Sigmoid colon (tissue), 7 donors: ENCODE measurements around the gene SDR42E2. TPM values are rescaled to one million over a fixed set of nuclear protein-coding genes. Genes with fewer than 3 reads are reported as not detected.

Source experiments
- DNase-seq: peaks from one replicate; pipeline ENCODE4 v3.0.0-alpha.2; 2019
- H3K27ac ChIP-seq, 4 donors: fragments of 200-600 bp; sonication (generic); one replicate each; pipeline ENCODE4 v1.5.1; 2016 to 2019; ENCODE audit warnings: mild to moderate bottlenecking in 1 of 4
- H3K27me3 ChIP-seq, 3 donors: fragments of 200-600 bp; sonication (generic); one replicate each; pipeline ENCODE4 v1.5.1; 2019; ENCODE audit warnings: mild to moderate bottlenecking in 1 of 3
- H3K36me3 ChIP-seq, 4 donors: fragments of 200-600 bp; sonication (generic); one replicate each; pipeline ENCODE4 v1.5.1; 2016 to 2019
- H3K4me1 ChIP-seq, 4 donors: fragments of 200-600 bp; sonication (generic); one replicate each; pipeline ENCODE4 v1.5.1; 2017 to 2019
- H3K4me3 ChIP-seq, 4 donors: fragments of 200-600 bp; sonication (generic); one replicate each; pipeline ENCODE4 v1.5.1; 2017 to 2019; ENCODE audit warnings: mild to moderate bottlenecking in 2 of 4, moderate library complexity in 1 of 4
- H3K9me3 ChIP-seq, 4 donors: fragments of 200-600 bp in 3 of 4; sonication (generic) in 3 of 4; one replicate each; pipeline versions ENCODE4 v1.5.1 to v1.6.1; 2013 to 2019
- CTCF ChIP-seq, 4 experiments: fragments of 450-650 bp in 3 of 4; fragments of 200-600 bp in 1 of 4; IDR thresholded peaks; one replicate each; pipeline ENCODE4 v1.5.1; 2016 to 2019; ENCODE audit warnings: antibody characterized with exemption in 4 of 4, mild to moderate bottlenecking in 3 of 4, moderate library complexity in 2 of 4
- EP300 ChIP-seq, 4 donors: sonication (generic); formaldehyde crosslinking; IDR thresholded peaks; one replicate each; pipeline ENCODE4 v1.6.1; 2017; ENCODE audit warnings: antibody characterized with exemption in 4 of 4
- POLR2A ChIP-seq, 2 donors: fragments of 450-650 bp; IDR thresholded peaks; one replicate each; pipeline ENCODE4 v1.6.1; 2016; ENCODE audit warnings: antibody characterized with exemption in 2 of 2, mild to moderate bottlenecking in 2 of 2, moderate library complexity in 2 of 2
- POLR2AphosphoS5 ChIP-seq, 4 donors: sonication (generic); formaldehyde crosslinking; IDR thresholded peaks; one replicate each; pipeline ENCODE4 v1.6.1; 2017; ENCODE audit warnings: antibody characterized with exemption in 4 of 4
- WGBS, 2 donors: extraction: QIAGEN DNeasy Blood & Tissue Kit; methylation state at CpG; one replicate each; pipeline ENCODE4 v1.1.7; 2013; 5-methylcytosine and 5-hydroxymethylcytosine counted together
- intact Hi-C: fragments of 100-400 bp; cut with DNase I; formaldehyde crosslinking; loops from one replicate; pipeline ENCODE4 v1.15.1; 2023
- polyA plus RNA-seq, 3 donors: library from polyadenylated mRNA; stranded (reverse); fragments of 200-250 nt; gene quantifications; one replicate each; pipeline ENCODE4 v1.2.3, GENCODE V29; 2013
- total RNA-seq, 4 donors: library from RNA; depleted of rRNA; stranded (reverse); fragments of >200 nt; gene quantifications; one replicate each; pipeline ENCODE4 v1.1.0, GENCODE V29; 2016
- donor health status: healthy with polysubstance abuse.
- donor health status: Bipolar disorder and iron deficiency.
- donor health status: healthy.

SDR42E2 gene
- total and polyA plus RNA-seq, 7 donors = 0.04 TPM; not detected in 6

GRCh38 chr16:22130528-22130927 is 31.8 kb upstream of the SDR42E2 start:
- intact Hi-C loops = no loop called here
- Histone ChIP-seq H3K27ac (no peak overlapping the region), H3K4me1 (no peaks in the 10 kb centered on the region), H3K27me3 (no peaks in the 10 kb centered on the region), H3K36me3 (no peaks in the 10 kb centered on the region), H3K4me3 (no peak overlapping the region), H3K9me3 (no peaks in the 10 kb centered on the region)
- TF ChIP-seq CTCF (IDR thresholded peaks at IDR 0.05) = no peak
- TF ChIP-seq POLR2A (IDR thresholded peaks at IDR 0.05) = no peak
- no peak for TF ChIP-seq EP300 (IDR thresholded peaks at IDR 0.05)
- TF ChIP-seq POLR2AphosphoS5 (IDR thresholded peaks at IDR 0.05) = no peak
- no peak for DNase-seq

- H3K4me3 ChIP-seq = no peak overlapping the region
- no peaks in the 10 kb centered on the region for H3K36me3 ChIP-seq
- H3K4me1 ChIP-seq = no peaks in the 10 kb centered on the region
- H3K27me3 ChIP-seq = no peaks in the 10 kb centered on the region
- 86 to 90% methylated on average over 10 of the region's 10 CpGs for WGBS, 2 donors
- TF ChIP-seq CTCF (IDR thresholded peaks at IDR 0.05) (no peak), POLR2A (IDR thresholded peaks at IDR 0.05) (no peak), EP300 (IDR thresholded peaks at IDR 0.05) (no peak), POLR2AphosphoS5 (IDR thresholded peaks at IDR 0.05) (no peak)
- intact Hi-C loops = no loop called here
- no peaks in the 10 kb centered on the region for H3K9me3 ChIP-seq
- no peak for DNase-seq
- H3K27ac ChIP-seq = no peak overlapping the region
Observed at GRCh38 chr16:22132801-22133200, 29.5 kb upstream of the SDR42E2 start.

- no peaks in the 10 kb centered on the region for H3K4me1 ChIP-seq
- H3K4me3 ChIP-seq = no peak overlapping the region
- no peaks in the 10 kb centered on the region for H3K36me3 ChIP-seq
- intact Hi-C loops = no loop called here
- no peaks in the 10 kb centered on the region for H3K9me3 ChIP-seq
- no peaks in the 10 kb centered on the region for H3K27me3 ChIP-seq
- H3K27ac ChIP-seq = no peak overlapping the region
- DNase-seq = no peak
- TF ChIP-seq CTCF (IDR thresholded peaks at IDR 0.05) = no peak
- TF ChIP-seq EP300 (IDR thresholded peaks at IDR 0.05) = no peak
- no peak for TF ChIP-seq POLR2AphosphoS5 (IDR thresholded peaks at IDR 0.05)
- no peak for TF ChIP-seq POLR2A (IDR thresholded peaks at IDR 0.05)
- 76 to 80% methylated on average over 8 of the region's 8 CpGs for WGBS, 2 donors
Observed at GRCh38 chr16:22138482-22138881, 23.8 kb upstream of the SDR42E2 start.

GRCh38 chr16:22139008-22139407 is 23.3 kb upstream of the SDR42E2 start:
- Histone ChIP-seq H3K36me3 (no peaks in the 10 kb centered on the region), H3K9me3 (no peaks in the 10 kb centered on the region), H3K4me3 (no peak overlapping the region), H3K4me1 (no peaks in the 10 kb centered on the region), H3K27me3 (no peaks in the 10 kb centered on the region), H3K27ac (no peak overlapping the region)
- TF ChIP-seq POLR2A (IDR thresholded peaks at IDR 0.05) (no peak), CTCF (IDR thresholded peaks at IDR 0.05) (no peak), EP300 (IDR thresholded peaks at IDR 0.05) (no peak), POLR2AphosphoS5 (IDR thresholded peaks at IDR 0.05) (no peak)
- intact Hi-C loops = no loop called here
- WGBS, 2 donors = 57 to 70% methylated on average over 7 of the region's 7 CpGs
- DNase-seq = no peak

- intact Hi-C loops = no loop called here
- TF ChIP-seq POLR2A (IDR thresholded peaks at IDR 0.05) = no peak
- TF ChIP-seq CTCF (IDR thresholded peaks at IDR 0.05) = no peak
- no peak for TF ChIP-seq EP300 (IDR thresholded peaks at IDR 0.05)
- TF ChIP-seq POLR2AphosphoS5 (IDR thresholded peaks at IDR 0.05) = no peak
- H3K36me3 ChIP-seq = no peaks in the 10 kb centered on the region
Observed at GRCh38 chr16:22139732-22140131, 22.6 kb upstream of the SDR42E2 start.

More at GRCh38 chr16:22139732-22140131, 22.6 kb upstream of the SDR42E2 start:
- H3K27ac ChIP-seq = no peak overlapping the region
- H3K4me3 ChIP-seq = no peak overlapping the region
- no peaks in the 10 kb centered on the region for H3K4me1 ChIP-seq
- no peaks in the 10 kb centered on the region for H3K27me3 ChIP-seq
- no peaks in the 10 kb centered on the region for H3K9me3 ChIP-seq
- WGBS, 2 donors = 64 to 73% methylated on average over 1 of the region's 1 CpG
- DNase-seq = no peak
